Heart left ventricle (tissue), 16 donors: ENCODE results near the gene KCNK15. TPM values are rescaled to one million over a fixed set of nuclear protein-coding genes. Genes with fewer than 3 reads are reported as not detected.

Experiments used
- ATAC-seq, 4 donors: fragments of 200-7000 bp; cut with Tn5 transposase; one replicate each; pipeline ENCODE4 v1.9.1; 2020 to 2022; ENCODE audit warnings: moderate library complexity in 4 of 4, mild to moderate bottlenecking in 3 of 4, moderate number of reproducible peaks in 1 of 4
- DNase-seq, 5 donors: peaks; one replicate each; pipeline ENCODE4 v3.0.0-alpha.2; 2020
- H3K27ac ChIP-seq, 12 donors: fragments of 200-600 bp; sonication (generic) in 4 of 12; one replicate each; pipeline versions ENCODE4 v1.5.0 to v1.8.0; 2016 to 2022; ENCODE audit warnings: mild to moderate bottlenecking in 2 of 12
- H3K27me3 ChIP-seq, 9 donors: fragments of 200-600 bp; sonication (generic) in 2 of 9; one replicate each; pipeline versions ENCODE4 v1.5.1 to v1.8.0; 2016 to 2022; ENCODE audit warnings: mild to moderate bottlenecking in 3 of 9
- H3K36me3 ChIP-seq, 9 donors: fragments of 200-600 bp; sonication (generic) in 2 of 9; one replicate each; pipeline versions ENCODE4 v1.5.0 to v1.8.0; 2018 to 2022; ENCODE audit warnings: mild to moderate bottlenecking in 2 of 9
- H3K4me1 ChIP-seq, 12 donors: fragments of 200-600 bp; sonication (generic) in 4 of 12; one replicate each; pipeline versions ENCODE4 v1.5.0 to v1.8.0; 2016 to 2022; ENCODE audit warnings: mild to moderate bottlenecking in 3 of 12
- H3K4me3 ChIP-seq, 12 donors: fragments of 200-600 bp; sonication (generic) in 4 of 12; one replicate each; pipeline versions ENCODE4 v1.5.0 to v1.8.0; 2017 to 2022; ENCODE audit warnings: mild to moderate bottlenecking in 9 of 12, moderate library complexity in 4 of 12
- H3K9me3 ChIP-seq, 12 donors: fragments of 200-600 bp; sonication (generic) in 4 of 12; one replicate each; pipeline versions ENCODE4 v1.5.0 to v1.8.0; 2016 to 2022; ENCODE audit warnings: mild to moderate bottlenecking in 1 of 12
- POLR2A ChIP-seq, 2 donors: fragments of 450-650 bp; IDR thresholded peaks; one replicate each; pipeline ENCODE4 v1.6.1; 2017; ENCODE audit warnings: antibody characterized with exemption in 2 of 2, mild to moderate bottlenecking in 2 of 2, moderate library complexity in 2 of 2
- WGBS, 4 donors: extraction: QIAGEN DNeasy Blood & Tissue Kit in 2 of 4; methylation state at CpG; one replicate each; pipeline versions ENCODE4 v1.1.5 to v1.1.7; 2013 to 2018; 5-methylcytosine and 5-hydroxymethylcytosine counted together
- intact Hi-C, 10 donors: fragments of 100-400 bp; cut with DNase I; formaldehyde crosslinking; loops; one replicate each; pipeline versions ENCODE4 v1.11.1 to v1.14.2; 2022
- polyA plus RNA-seq, 2 donors: library from polyadenylated mRNA; stranded (reverse); fragments of 200-250 nt; gene quantifications; one replicate each; pipeline ENCODE4 v1.2.3, GENCODE V29; 2013
- total RNA-seq, 9 donors: library from RNA; depleted of rRNA in 2 of 9; stranded (reverse); fragments of >200 nt in 2 of 9; fragmentation: NEBNext Ultra II Directional in 3 of 9; extraction: Animal tissue kit (Norgen Biotek cat#: 25700) in 3 of 9; gene quantifications; one replicate each; pipeline versions ENCODE4 v1.1.0 to v1.2.4, GENCODE V29; 2016 to 2023
- TF ChIP-seq, protein P1 (sequence below), 12 donors: fragments of 200-600 bp; sonication (generic) in 4 of 12; IDR thresholded peaks; one replicate each; pipeline versions ENCODE4 v1.5.0 to v1.8.0; 2018 to 2022; ENCODE audit warnings: antibody characterized with exemption in 12 of 12, mild to moderate bottlenecking in 5 of 12
- donor health status: ischemic (EF 13 %, LVEDD 7.1; RV severe dilation, severe dysfunction).
- donor health status: healthy with polysubstance abuse.
- donor health status: DM: no; HTN: yes; CAD: no.
- donor health status: DM: no; HTN: no; CAD: no.
- donor health status: ischemic (EF 25% LVEDD 6.9; RV normal size, moderate dysfunction).
- donor health status: ischemic (EF 25% LVEDD 5.7; RV mildly dilated, moderate dysfunction).
- donor health status: healthy.
- donor health status: DM: yes; HTN: yes; CAD: no.
- donor health status: ischemic (EF 35%, LVEDD 5.7; RV mildly dilated, moderate dysfunction).
- donor health status: nonischemic (EF 11% LVEDD 7.7; RV severe dilation, severe dysfunction).
- donor health status: DM: yes; HTN: yes; CAD: no.
- donor health status: PGD.
- donor health status: ischemic (EF 29% LVEDD 5.4; RV normal size, mild dysfunction).
- donor health status: nonischemic (EF 23%, LVEDD 6.1; RV moderate dilation, normal function).

The KCNK15 gene
- total and polyA plus RNA-seq, 11 donors = 0.12 to 2.2 (median 0.33) TPM

DNA sequence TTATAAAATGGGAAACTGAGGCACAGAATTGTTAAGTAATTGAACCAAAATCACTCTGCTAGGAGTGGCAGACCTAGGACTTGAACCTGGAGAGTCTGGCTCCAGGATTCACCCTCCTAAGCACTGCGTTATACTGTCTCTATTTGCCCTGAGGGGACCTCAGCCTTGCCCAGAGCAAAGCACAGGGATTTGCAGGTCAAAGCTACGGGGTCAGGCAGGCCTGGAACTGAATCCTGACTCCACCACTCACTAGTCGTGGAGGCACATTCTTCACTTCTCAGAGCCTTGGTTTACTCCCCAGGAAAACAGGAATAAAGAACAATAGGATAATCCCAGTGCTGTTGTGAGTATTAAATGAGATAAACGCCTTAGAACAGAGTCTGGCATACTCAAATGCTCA is 19.4 kb downstream of the KCNK15 start:
- TF ChIP-seq, protein P1, sequence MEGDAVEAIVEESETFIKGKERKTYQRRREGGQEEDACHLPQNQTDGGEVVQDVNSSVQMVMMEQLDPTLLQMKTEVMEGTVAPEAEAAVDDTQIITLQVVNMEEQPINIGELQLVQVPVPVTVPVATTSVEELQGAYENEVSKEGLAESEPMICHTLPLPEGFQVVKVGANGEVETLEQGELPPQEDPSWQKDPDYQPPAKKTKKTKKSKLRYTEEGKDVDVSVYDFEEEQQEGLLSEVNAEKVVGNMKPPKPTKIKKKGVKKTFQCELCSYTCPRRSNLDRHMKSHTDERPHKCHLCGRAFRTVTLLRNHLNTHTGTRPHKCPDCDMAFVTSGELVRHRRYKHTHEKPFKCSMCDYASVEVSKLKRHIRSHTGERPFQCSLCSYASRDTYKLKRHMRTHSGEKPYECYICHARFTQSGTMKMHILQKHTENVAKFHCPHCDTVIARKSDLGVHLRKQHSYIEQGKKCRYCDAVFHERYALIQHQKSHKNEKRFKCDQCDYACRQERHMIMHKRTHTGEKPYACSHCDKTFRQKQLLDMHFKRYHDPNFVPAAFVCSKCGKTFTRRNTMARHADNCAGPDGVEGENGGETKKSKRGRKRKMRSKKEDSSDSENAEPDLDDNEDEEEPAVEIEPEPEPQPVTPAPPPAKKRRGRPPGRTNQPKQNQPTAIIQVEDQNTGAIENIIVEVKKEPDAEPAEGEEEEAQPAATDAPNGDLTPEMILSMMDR (IDR thresholded peaks at IDR 0.05) = no peak
- TF ChIP-seq POLR2A (IDR thresholded peaks at IDR 0.05) = no peak
- 65 to 71% (median 68%) methylated on average over 4 of the region's 4 CpGs for WGBS, 4 donors
- peaks cover 0 to 11% (median 0%) of the 10 kb centered on the region in 9 donors for H3K27me3 ChIP-seq
- H3K9me3 ChIP-seq = no peaks in the 10 kb centered on the region
- intact Hi-C loops = no loop called here
- H3K27ac ChIP-seq = no peak overlapping the region
- DNase-seq (no peak), ATAC-seq (no peak)
- H3K4me3 ChIP-seq = no peak overlapping the region
- no peaks in the 10 kb centered on the region for H3K36me3 ChIP-seq
- H3K4me1 ChIP-seq = peaks cover 0 to 22% (median 8%) of the 10 kb centered on the region in 12 donors

DNA sequence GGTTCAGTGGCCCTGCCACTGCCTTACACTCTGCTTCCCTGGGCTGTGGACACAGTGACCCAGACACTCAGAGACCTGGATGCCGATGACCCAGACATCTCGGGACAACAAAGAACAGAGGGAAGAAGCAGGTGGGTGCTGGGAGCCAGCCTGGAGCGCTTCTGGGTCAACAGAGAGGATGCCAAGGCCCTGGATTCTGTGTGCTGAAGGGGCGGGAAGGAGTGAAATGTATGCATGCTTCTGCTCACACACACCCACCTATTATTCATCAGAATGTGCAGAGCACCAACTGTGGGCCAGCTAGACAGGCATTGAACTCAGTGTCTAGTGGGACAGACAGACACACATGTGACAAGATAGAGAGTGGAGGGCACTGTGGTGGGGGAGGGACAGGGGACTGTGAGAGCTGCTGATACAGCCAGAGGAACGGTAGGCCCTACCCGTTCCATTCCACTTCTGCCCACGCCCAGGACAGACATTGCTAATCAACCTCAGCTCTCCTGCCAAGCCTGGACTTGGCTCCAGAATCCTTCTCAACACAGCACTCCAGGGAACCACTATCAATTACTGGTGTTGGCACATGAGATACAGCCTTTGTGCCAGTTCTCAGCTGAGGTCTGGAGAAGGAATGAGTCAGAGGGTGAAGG is 20.2 kb downstream of the KCNK15 start:
- no peak overlapping the region for H3K4me3 ChIP-seq
- no peaks in the 10 kb centered on the region for H3K36me3 ChIP-seq
- ATAC-seq (peak in 2 of 4 donors; percentile 37 to 49), DNase-seq (no peak)
- H3K27ac ChIP-seq = no peak overlapping the region
- TF ChIP-seq POLR2A (IDR thresholded peaks at IDR 0.05) = no peak
- TF ChIP-seq, protein P1 (IDR thresholded peaks at IDR 0.05) = no peak
- intact Hi-C loops = no loop called here
- H3K9me3 ChIP-seq = no peaks in the 10 kb centered on the region
- WGBS, 4 donors = 49 to 65% (median 59%) methylated on average over 6 to 7 of the region's 7 CpGs
- peaks cover 0 to 22% (median 8%) of the 10 kb centered on the region in 12 donors for H3K4me1 ChIP-seq
- peaks cover 0 to 11% (median 0%) of the 10 kb centered on the region in 9 donors for H3K27me3 ChIP-seq

GRCh38 chr20:44768256-44768655 is 22.6 kb downstream of the KCNK15 start:
- Histone ChIP-seq H3K27ac (no peak overlapping the region), H3K27me3 (peaks cover 0 to 22% (median 5%) of the 10 kb centered on the region in 9 donors), H3K9me3 (no peaks in the 10 kb centered on the region), H3K4me1 (peaks cover 0 to 3% (median 0%) of the 10 kb centered on the region in 12 donors), H3K4me3 (no peak overlapping the region), H3K36me3 (no peaks in the 10 kb centered on the region)
- intact Hi-C loops = loop anchor here in 1 of 10 donors (2.0 kb wide), 1 partner anchor 21 kb away; no protein-coding TSS in a partner anchor
- TF ChIP-seq POLR2A (IDR thresholded peaks at IDR 0.05) = no peak
- TF ChIP-seq, protein P1 (IDR thresholded peaks at IDR 0.05) = no peak
- no peak for DNase-seq
- 75 to 84% (median 82%) methylated on average over 4 to 8 of the region's 8 CpGs for WGBS, 4 donors
- no peak for ATAC-seq

- no peak for DNase-seq
- Histone ChIP-seq H3K4me1 (no peaks in the 10 kb centered on the region), H3K27ac (no peak overlapping the region), H3K27me3 (peaks cover 0 to 23% (median 10%) of the 10 kb centered on the region in 9 donors), H3K36me3 (no peaks in the 10 kb centered on the region), H3K9me3 (no peaks in the 10 kb centered on the region), H3K4me3 (no peak overlapping the region)
- intact Hi-C loops = loop anchor here in 1 of 10 donors (2.0 kb wide), 1 partner anchor 20 kb away; no protein-coding TSS in a partner anchor
- 50 to 63% (median 58%) methylated on average over 5 of the region's 5 CpGs for WGBS, 4 donors
- no peak for ATAC-seq
- TF ChIP-seq, protein P1 (IDR thresholded peaks at IDR 0.05) = no peak
These were observed 23.3 kb downstream of the KCNK15 start for GRCh38 chr20:44768854-44769480.
